ENCODE measurements around the gene GPC3. TPM values are rescaled to one million over a fixed set of nuclear protein-coding genes. Genes with fewer than 3 reads are reported as not detected.

GPC3 gene
- total and polyA plus RNA-seq, 2 of the 4 experiments (the other 2 are of a cell fraction): not detected

- Histone ChIP-seq H2BK15ac (ENCODE audit: low read depth, low read length) (no peak overlapping the region), H3K27me3 (ENCODE audit: control insufficient read depth, insufficient read depth, low read length) (peaks cover 2% of the 10 kb centered on the region; the same call in 1 of the 2 replicates), H2BK20ac (ENCODE audit: low read depth, low read length) (no peak overlapping the region), H2AK5ac (ENCODE audit: low read depth, low read length) (no peak overlapping the region), H3K9me3 (ENCODE audit: control insufficient read depth, insufficient read depth, low read length) (no peaks in the 10 kb centered on the region), H3K23ac (ENCODE audit: low read depth, low read length) (no peak overlapping the region), H3K18ac (ENCODE audit: low read depth, low read length) (no peak overlapping the region), H3K14ac (replicated peaks; ENCODE audit: low read depth, low read length) (no peak overlapping the region), H3K9ac (ENCODE audit: low read depth, low read length) (no peak overlapping the region), H2AFZ (replicated peaks; ENCODE audit: low read length, poor library complexity) (no peak overlapping the region), H4K5ac (ENCODE audit: low read depth, low read length) (no peak overlapping the region), H4K91ac (ENCODE audit: insufficient read depth, low read depth, low read length) (no peak overlapping the region), H3K9me1 (ENCODE audit: insufficient read depth, low read length) (no peaks in the 10 kb centered on the region), H3K4me1 (ENCODE audit: control insufficient read depth, insufficient read depth, low read length) (no peaks in the 10 kb centered on the region), H3K36me3 (ENCODE audit: control insufficient read depth, insufficient read depth, low read length) (no peaks in the 10 kb centered on the region), H3K4me3 (ENCODE audit: insufficient read depth, low read depth, low read length) (no peak overlapping the region), H3K56ac (ENCODE audit: extremely low read depth, insufficient read depth, low read length) (no peak overlapping the region), H2BK5ac (ENCODE audit: low read depth, low read length, poor library complexity, severe bottlenecking) (no peak overlapping the region), H3K27ac (ENCODE audit: insufficient read depth, low read length) (no peak overlapping the region), H2BK120ac (ENCODE audit: low read depth, low read length) (no peak overlapping the region), H3K4me2 (ENCODE audit: low read depth, low read length) (no peak overlapping the region), H4K8ac (ENCODE audit: low read depth in 2 of 2, low read length in 2 of 2) (no peak overlapping the region), H2AK9ac (replicated peaks; ENCODE audit: low read depth, low read length, poor library complexity) (no peak overlapping the region), H3K79me1 (ENCODE audit: low read depth in 1 of 2, low read length in 2 of 2) (no peaks in the 10 kb centered on the region), H4K20me1 (ENCODE audit: insufficient read depth, low read length) (no peaks in the 10 kb centered on the region), H3K4ac (ENCODE audit: low read depth, low read length) (no peak overlapping the region)
- BruUV-seq (replicated peaks): no TSS peak
- dilution Hi-C loops (cut with HindIII; ENCODE audit: low sequenced_read_pairs, unreplicated experiment): no loop called here
- DNase-seq: no peak
- in situ Hi-C loops (cut with MboI; ENCODE audit: low sequenced_read_pairs): no loop called here
- WGBS, 2 experiments (ENCODE audit: extremely low coverage in 2 of 2, insufficient read length in 1 of 2): no CpG with 5 or more reads among the region's 1 CpG
- POLR2A ChIA-PET (ENCODE audit: unreplicated experiment): no interaction called here
- TF ChIP-seq RFX5 (IDR thresholded peaks at IDR 0.05; ENCODE audit: low read depth, low read length) (no peak), MAFK (IDR thresholded peaks at IDR 0.05; ENCODE audit: low read depth, low read length) (no peak), RAD21 (IDR thresholded peaks at IDR 0.05; ENCODE audit: low read length) (no peak)
- ATAC-seq (ENCODE audit: low read depth): no peak
- CTCF ChIA-PET: no interaction called here
- intact Hi-C loops (cut with micrococcal nuclease): no loop called here
Observed at GRCh38 chrX:133947996-133948395, 37.4 kb downstream of the GPC3 start.

Measured in IMR-90 (cell line).